ENCODE data around the gene KDM3A.

KDM3A gene

GRCh38 chr2:86442642-86443005 is 1.5 kb downstream of the KDM3A start (continued):
- TF ChIP-seq ZNF639 (tag by site-specific recombination; IDR thresholded peaks at IDR 0.05) (no peak), ZNF37A (tag by site-specific recombination; IDR thresholded peaks at IDR 0.05) (no peak), ZNF169 (tag by site-specific recombination; IDR thresholded peaks at IDR 0.05) (no peak), ZNF670 (tag by site-specific recombination; IDR thresholded peaks at IDR 0.05; ENCODE audit: low read depth) (no peak), RBAK (tag by site-specific recombination; IDR thresholded peaks at IDR 0.05) (no peak), ZNF600 (tag by site-specific recombination; IDR thresholded peaks at IDR 0.05) (no peak)

- Histone ChIP-seq H3K27ac (ENCODE audit: extremely low read depth, low read depth, low read length) (no peak overlapping the region), H3K36me3 (ENCODE audit: control insufficient read depth in 2 of 2, insufficient read depth in 1 of 2, low read length in 2 of 2) (peaks cover 7 to 43% of the 10 kb centered on the region in 2 experiments; a peak in 2 of 3 replicates), H3K4me3 (ENCODE audit: low read depth, low read length) (no peak overlapping the region), H3K4me1 (ENCODE audit: control insufficient read depth, insufficient read depth, low read length) (no peaks in the 10 kb centered on the region; the same call in 1 of the 2 replicates), H3K9me3 (ENCODE audit: control insufficient read depth, insufficient read depth, low read depth, low read length) (no peaks in the 10 kb centered on the region)
- no peak for TF ChIP-seq BCL6B (tag by site-specific recombination; IDR thresholded peaks at IDR 0.05)
- no peak for TF ChIP-seq ZBTB10 (tag by site-specific recombination; IDR thresholded peaks at IDR 0.05)
- TF ChIP-seq ZNF600 (tag by site-specific recombination; IDR thresholded peaks at IDR 0.05) = no peak
- TF ChIP-seq ZNF645 (tag by site-specific recombination; IDR thresholded peaks at IDR 0.05) = no peak
- no peak for TF ChIP-seq ZNF169 (tag by site-specific recombination; IDR thresholded peaks at IDR 0.05)
- no peak for TF ChIP-seq ZNF544 (tag by site-specific recombination; IDR thresholded peaks at IDR 0.05)
- no peak for TF ChIP-seq ZNF518A (tag by site-specific recombination; conservative IDR thresholded peaks at IDR 0.05; ENCODE audit: low read depth)
- TF ChIP-seq ZNF155 (tag by site-specific recombination; IDR thresholded peaks at IDR 0.05) = no peak
- CTCF ChIA-PET = interaction anchor here (0.6 to 0.7 kb wide), 2 partner anchors 12 to 45 kb away, joined by 3 to 5 read pairs; no protein-coding TSS in a partner anchor
- POLR2A ChIA-PET = interaction anchor here (1.4 to 2.5 kb wide), 2 partner anchors 50 to 118 kb away, joined by 4 to 6 read pairs; no protein-coding TSS in a partner anchor
These were observed 2.6 kb downstream of the KDM3A start for GRCh38 chr2:86443631-86444350.

Measured in HEK293 (cell line).